ENCODE measurements around the gene NRAP. TPM values are rescaled to one million over a fixed set of nuclear protein-coding genes. Genes with fewer than 3 reads are reported as not detected.

NRAP gene
- total and polyA plus RNA-seq, 5 donors = 117 to 479 (median 266) TPM

GRCh38 chr10:113681533-113682470 lies 18.0 kb upstream of the NRAP start:
- peaks cover 4% of the 10 kb centered on the region for H3K4me1 ChIP-seq (ENCODE audit: control insufficient read depth, insufficient read depth, low read length)
- no peak overlapping the region for H3K4me3 ChIP-seq (ENCODE audit: low read length)
- H3K27me3 ChIP-seq (ENCODE audit: control insufficient read depth, insufficient read depth) = no peaks in the 10 kb centered on the region
- 73% methylated on average over 5 of the region's 5 CpGs for WGBS
- DNase-seq (no peak), ATAC-seq (no peak)
- no peaks in the 10 kb centered on the region for H3K9me3 ChIP-seq (ENCODE audit: control insufficient read depth, low read length)
- intact Hi-C loops (cut with DNase I) = no loop called here
- no peak overlapping the region for H3K27ac ChIP-seq (ENCODE audit: low read length)

DNA sequence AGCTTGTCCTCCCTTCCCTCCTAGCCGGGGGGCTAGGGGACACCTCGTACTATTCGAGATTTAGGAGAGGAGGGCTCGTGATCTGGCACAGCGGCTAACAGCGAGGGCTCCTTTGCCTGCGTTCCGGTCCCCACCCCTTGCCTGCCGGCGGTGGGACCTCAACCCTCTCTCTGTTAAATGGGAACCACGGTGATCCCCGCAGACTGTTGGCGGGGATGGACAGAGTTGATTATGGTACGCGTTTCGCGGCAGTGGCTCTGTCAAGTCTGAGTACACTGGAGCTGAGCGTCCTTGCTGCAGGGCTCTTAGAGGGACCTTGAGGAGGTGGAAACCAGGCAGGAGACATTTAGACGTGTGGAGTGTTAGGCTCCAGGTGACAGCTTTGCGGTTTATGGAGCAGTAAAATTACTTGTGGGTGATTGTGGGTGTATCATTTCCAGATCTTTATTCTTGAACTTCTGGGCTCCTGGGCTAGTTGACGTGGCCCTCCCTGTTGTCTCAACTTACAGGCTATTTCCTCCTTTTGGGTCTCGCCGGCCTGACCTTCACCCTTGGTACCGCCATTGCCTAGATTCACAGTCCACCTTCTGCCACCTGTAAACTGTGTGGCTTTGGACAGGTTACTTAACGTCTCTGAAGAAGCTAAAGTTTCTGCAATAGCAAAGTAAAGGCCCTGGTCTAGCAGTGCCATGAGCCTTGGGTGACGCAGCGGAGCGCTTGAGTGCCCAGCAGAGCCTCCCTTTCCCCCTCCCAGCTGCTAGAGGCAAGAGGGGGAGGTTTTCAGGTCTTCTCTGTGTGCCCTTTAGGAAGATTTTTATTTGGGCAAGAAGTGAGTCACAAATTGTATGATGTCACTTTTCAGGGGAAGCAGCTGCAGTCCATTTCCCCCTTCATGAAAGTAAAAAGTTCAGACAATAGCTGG lies 16.6 kb upstream of the NRAP start:
- peak; percentile 56 to 66 (median 62) for DNase-seq
- H3K4me1 ChIP-seq (ENCODE audit: control insufficient read depth, insufficient read depth, low read length) = peaks cover 4% of the 10 kb centered on the region
- no peaks in the 10 kb centered on the region for H3K27me3 ChIP-seq (ENCODE audit: control insufficient read depth, insufficient read depth)
- ATAC-seq = peak; percentile 54 to 58
- no peaks in the 10 kb centered on the region for H3K9me3 ChIP-seq (ENCODE audit: control insufficient read depth, low read length)
- H3K4me3 ChIP-seq (ENCODE audit: low read length) = peak overlapping the region; percentile 90
- H3K27ac ChIP-seq (ENCODE audit: low read length) = peak overlapping the region; percentile 59
- intact Hi-C loops (cut with DNase I) = no loop called here
- WGBS = 6% methylated on average over 28 of the region's 28 CpGs

GRCh38 chr10:113679463-113680189 lies 15.8 kb upstream of the NRAP start, which contains the start of gene CASP7:
Gene CASP7 (plus strand): TSS chr10:113679912. CDS start chr10:113697494, 17,582 bp downstream.
- H3K4me1 ChIP-seq (ENCODE audit: control insufficient read depth, insufficient read depth, low read length) = peaks cover 4% of the 10 kb centered on the region
- under 1% methylated on average over 68 of the region's 68 CpGs for WGBS
- DNase-seq (peak; percentile 85 to 94 (median 92)), ATAC-seq (peak; percentile 97 to 98)
- H3K27ac ChIP-seq (ENCODE audit: low read length) = peak within 1 kb of the TSS; percentile 59
- H3K4me3 ChIP-seq (ENCODE audit: low read length) = peak within 1 kb of the TSS; percentile 90
- intact Hi-C loops (cut with DNase I) = no loop called here
- H3K27me3 ChIP-seq (ENCODE audit: control insufficient read depth, insufficient read depth) = no peaks in the 10 kb centered on the region
- H3K9me3 ChIP-seq (ENCODE audit: control insufficient read depth, low read length) = no peaks in the 10 kb centered on the region

DNA sequence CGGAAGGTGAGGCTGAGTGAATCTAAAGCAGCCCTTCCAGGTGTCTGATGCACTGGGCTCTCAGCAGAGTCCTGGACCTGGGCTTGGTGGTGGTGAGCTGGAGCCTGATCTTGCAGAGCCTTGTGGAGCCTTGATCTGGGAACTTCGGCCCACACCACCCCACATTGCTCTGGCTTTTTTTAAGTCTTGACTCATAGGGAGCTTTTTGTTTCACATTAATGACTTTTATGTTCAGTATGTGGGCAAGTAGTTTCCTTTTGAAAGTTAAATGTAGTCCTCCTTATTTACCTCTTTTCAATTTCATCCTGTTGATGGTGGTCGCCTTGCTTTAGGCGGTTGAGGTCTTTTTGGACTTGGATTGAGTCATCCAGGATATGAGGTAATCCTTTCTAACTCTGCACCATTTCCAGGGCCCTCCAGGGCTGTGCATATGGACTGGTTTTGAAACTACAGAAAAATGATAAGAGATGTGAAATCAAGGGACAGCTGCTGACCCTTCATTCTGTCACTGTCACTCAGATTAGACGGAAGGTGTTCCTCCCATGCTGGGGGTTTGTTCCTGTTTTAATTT lies 2.9 kb upstream of the NRAP start:
- DNase-seq (no peak), ATAC-seq (no peak)
- H3K4me3 ChIP-seq (ENCODE audit: low read length) = no peak overlapping the region
- H3K27me3 ChIP-seq (ENCODE audit: control insufficient read depth, insufficient read depth) = no peaks in the 10 kb centered on the region
- intact Hi-C loops (cut with DNase I) = no loop called here
- no peak overlapping the region for H3K27ac ChIP-seq (ENCODE audit: low read length)
- H3K9me3 ChIP-seq (ENCODE audit: control insufficient read depth, low read length) = no peaks in the 10 kb centered on the region
- no peaks in the 10 kb centered on the region for H3K4me1 ChIP-seq (ENCODE audit: control insufficient read depth, insufficient read depth, low read length)
- 38% methylated on average over 5 of the region's 5 CpGs for WGBS

GRCh38 chr10:113665806-113666354 lies 2.0 kb upstream of the NRAP start:
- Histone ChIP-seq H3K4me1 (ENCODE audit: control insufficient read depth, insufficient read depth, low read length) (no peaks in the 10 kb centered on the region), H3K27me3 (ENCODE audit: control insufficient read depth, insufficient read depth) (no peaks in the 10 kb centered on the region), H3K9me3 (ENCODE audit: control insufficient read depth, low read length) (no peaks in the 10 kb centered on the region), H3K4me3 (ENCODE audit: low read length) (no peak overlapping the region), H3K27ac (ENCODE audit: low read length) (no peak overlapping the region)
- DNase-seq = peak in 1 of 3 donors; percentile 58
- ATAC-seq = peak in 1 of 2 donors; percentile 52
- 59% methylated on average over 6 of the region's 6 CpGs for WGBS
- intact Hi-C loops (cut with DNase I) = no loop called here

DNA sequence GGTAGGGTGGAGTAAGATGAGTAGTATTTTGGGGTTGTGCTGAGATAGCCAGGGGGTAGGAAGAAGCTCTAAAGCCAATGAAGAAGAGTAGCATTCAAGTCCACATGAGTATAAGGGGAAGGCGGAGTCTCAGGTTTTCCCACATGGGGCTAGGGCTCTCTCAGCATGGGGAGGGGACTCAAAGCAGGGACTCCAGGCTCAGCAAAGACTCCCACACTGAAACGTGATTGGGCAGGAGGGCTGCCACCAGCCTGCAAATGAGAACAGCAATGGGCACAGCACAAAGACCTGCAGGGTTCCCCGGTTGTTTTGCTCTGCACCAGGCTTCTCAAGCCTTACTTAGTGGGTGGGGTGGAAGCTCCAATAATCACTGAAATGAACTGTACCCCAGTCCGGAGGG lies 1.5 kb upstream of the NRAP start:
- no peak for DNase-seq
- Histone ChIP-seq H3K4me1 (ENCODE audit: control insufficient read depth, insufficient read depth, low read length) (no peaks in the 10 kb centered on the region), H3K27me3 (ENCODE audit: control insufficient read depth, insufficient read depth) (no peaks in the 10 kb centered on the region), H3K4me3 (ENCODE audit: low read length) (no peak overlapping the region), H3K9me3 (ENCODE audit: control insufficient read depth, low read length) (no peaks in the 10 kb centered on the region), H3K27ac (ENCODE audit: low read length) (no peak overlapping the region)
- intact Hi-C loops (cut with DNase I) = no loop called here
- WGBS = 85% methylated on average over 4 of the region's 4 CpGs
- no peak for ATAC-seq

DNA sequence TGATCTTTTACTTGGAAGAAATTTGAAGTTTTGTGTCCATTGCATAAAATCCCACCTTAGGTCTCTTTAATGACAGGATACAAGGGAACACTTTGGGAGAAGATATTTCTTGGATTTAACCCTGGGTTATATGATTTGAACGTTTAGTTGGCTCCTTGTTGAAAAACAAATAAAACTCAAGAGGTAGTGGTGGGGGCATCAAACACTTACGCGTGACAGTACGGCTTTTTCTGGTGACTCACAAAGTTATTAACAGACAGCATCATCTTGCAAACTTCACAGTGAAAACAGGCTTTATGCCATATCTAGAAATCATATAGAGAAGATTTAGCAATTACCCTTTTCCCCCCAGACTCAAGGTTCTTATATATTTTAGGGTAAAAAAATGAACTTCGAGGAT lies 699 bp downstream of the NRAP start:
- Histone ChIP-seq H3K4me1 (ENCODE audit: control insufficient read depth, insufficient read depth, low read length) (no peaks in the 10 kb centered on the region), H3K4me3 (ENCODE audit: low read length) (peak overlapping the region; percentile 64), H3K27me3 (ENCODE audit: control insufficient read depth, insufficient read depth) (no peaks in the 10 kb centered on the region), H3K27ac (ENCODE audit: low read length) (no peak overlapping the region), H3K9me3 (ENCODE audit: control insufficient read depth, low read length) (no peaks in the 10 kb centered on the region)
- ATAC-seq = peak in 1 of 2 donors; percentile 23
- intact Hi-C loops (cut with DNase I) = no loop called here
- 62% methylated on average over 5 of the region's 5 CpGs for WGBS
- DNase-seq = no peak

GRCh38 chr10:113661332-113661731 lies 2.5 kb downstream of the NRAP start:
- Histone ChIP-seq H3K4me1 (ENCODE audit: control insufficient read depth, insufficient read depth, low read length) (no peaks in the 10 kb centered on the region), H3K27ac (ENCODE audit: low read length) (no peak overlapping the region), H3K4me3 (ENCODE audit: low read length) (peak overlapping the region; percentile 53), H3K27me3 (ENCODE audit: control insufficient read depth, insufficient read depth) (no peaks in the 10 kb centered on the region), H3K9me3 (ENCODE audit: control insufficient read depth, low read length) (no peaks in the 10 kb centered on the region)
- ATAC-seq = peak; percentile 31 to 42
- intact Hi-C loops (cut with DNase I) = no loop called here
- no peak for DNase-seq
- 71% methylated on average over 2 of the region's 2 CpGs for WGBS

- intact Hi-C loops (cut with DNase I) = no loop called here
- DNase-seq (no peak), ATAC-seq (no peak)
- Histone ChIP-seq H3K4me3 (ENCODE audit: low read length) (no peak overlapping the region), H3K27me3 (ENCODE audit: control insufficient read depth, insufficient read depth) (no peaks in the 10 kb centered on the region), H3K9me3 (ENCODE audit: control insufficient read depth, low read length) (no peaks in the 10 kb centered on the region), H3K27ac (ENCODE audit: low read length) (no peak overlapping the region), H3K4me1 (ENCODE audit: control insufficient read depth, insufficient read depth, low read length) (no peaks in the 10 kb centered on the region)
Measured at GRCh38 chr10:113657544-113657943, 6.3 kb downstream of the NRAP start.

DNA sequence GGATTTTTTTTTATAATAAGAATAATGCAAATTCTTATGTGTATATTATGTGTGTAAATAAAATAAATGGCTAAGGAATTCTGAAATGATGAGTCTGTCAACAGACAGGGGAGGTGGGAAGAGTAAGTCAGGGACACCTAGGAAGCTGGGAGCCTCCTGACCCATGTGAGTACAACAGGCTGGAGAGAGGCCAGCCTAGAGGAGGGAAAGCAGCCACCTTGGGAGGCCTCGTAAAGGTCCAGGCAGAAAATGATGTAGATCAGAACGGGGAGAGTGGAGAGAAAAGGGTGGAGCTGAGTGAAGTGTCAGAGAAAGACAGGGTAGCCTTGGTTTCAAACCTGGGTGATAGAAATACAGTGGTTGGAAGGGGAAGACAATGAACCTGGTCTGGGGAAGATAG lies 6.9 kb downstream of the NRAP start:
- DNase-seq = no peak
- 32% methylated on average over 2 of the region's 2 CpGs for WGBS
- Histone ChIP-seq H3K9me3 (ENCODE audit: control insufficient read depth, low read length) (no peaks in the 10 kb centered on the region), H3K4me3 (ENCODE audit: low read length) (no peak overlapping the region), H3K27me3 (ENCODE audit: control insufficient read depth, insufficient read depth) (no peaks in the 10 kb centered on the region), H3K4me1 (ENCODE audit: control insufficient read depth, insufficient read depth, low read length) (no peaks in the 10 kb centered on the region), H3K27ac (ENCODE audit: low read length) (no peak overlapping the region)
- ATAC-seq = peak; percentile 56 to 59
- intact Hi-C loops (cut with DNase I) = no loop called here

Measured in right cardiac atrium (tissue), 5 donors.